Keratinocyte (primary cell): ENCODE data around the gene KBTBD12. TPM values are rescaled to one million over a fixed set of nuclear protein-coding genes. Genes with fewer than 3 reads are reported as not detected.

ENCODE experiments used
- DNase-seq: peaks from one replicate; pipeline ENCODE4 v3.0.0-alpha.2; 2011; ENCODE audit warnings: low read depth, missing footprints, low spot score
- FAIRE-seq: peaks from 2 replicates; lab custom pipeline; 2011; peaks lifted over from hg19 to GRCh38; lab: Jason Lieb, UNC
- H2AFZ ChIP-seq: 2 replicates; pipeline ENCODE4 v1.6.0; 2012; ENCODE audit warnings: low read length, control low read depth, inconsistent platforms; ENCODE audit not compliant: control insufficient read depth
- H3K27ac ChIP-seq: 2 replicates; pipeline ENCODE4 v1.5.1; 2011; ENCODE audit warnings: low read length; ENCODE audit not compliant: control insufficient read depth, insufficient read depth
- H3K27me3 ChIP-seq: 3 replicates; pipeline ENCODE4 v1.6.0; 2011; ENCODE audit warnings: low read length; ENCODE audit not compliant: control insufficient read depth, insufficient read depth; ENCODE audit errors: extremely low read depth
- H3K36me3 ChIP-seq, 2 experiments: 2 replicates in 1 of 2; 3 replicates in 1 of 2; pipeline ENCODE4 v1.5.1; 2011; ENCODE audit warnings: low read length in 2 of 2, mild to moderate bottlenecking in 1 of 2; ENCODE audit not compliant: control insufficient read depth in 2 of 2, insufficient read depth in 2 of 2; ENCODE audit errors: extremely low read depth in 1 of 2
- H3K4me1 ChIP-seq: 3 replicates; pipeline ENCODE4 v1.5.1; 2011; ENCODE audit warnings: low read length; ENCODE audit not compliant: control insufficient read depth, insufficient read depth; ENCODE audit errors: extremely low read depth
- H3K4me2 ChIP-seq: 3 replicates; pipeline ENCODE4 v1.6.0; 2011; ENCODE audit warnings: low read depth, low read length; ENCODE audit not compliant: control insufficient read depth, insufficient read depth; ENCODE audit errors: extremely low read depth
- H3K4me3 ChIP-seq, 3 experiments: fragments of 200-600 bp in 1 of 3; sonication (generic) in 1 of 3; 2 replicates in 2 of 3; 3 replicates in 1 of 3; pipeline ENCODE4 v1.5.1; 2011 to 2016; ENCODE audit warnings: low read length in 3 of 3, mild to moderate bottlenecking in 3 of 3, control low read depth in 2 of 3, inconsistent platforms in 1 of 3, low read depth in 1 of 3, mixed read lengths in 1 of 3, mixed run types in 1 of 3, moderate library complexity in 1 of 3; ENCODE audit not compliant: control insufficient read depth in 2 of 3, insufficient read depth in 2 of 3; ENCODE audit errors: extremely low read depth in 1 of 3
- H3K79me2 ChIP-seq: 2 replicates; pipeline ENCODE4 v1.6.0; 2012; ENCODE audit warnings: low read length; ENCODE audit not compliant: control insufficient read depth, insufficient read depth
- H3K9ac ChIP-seq: 3 replicates; pipeline ENCODE4 v1.6.0; 2011; ENCODE audit warnings: low read length; ENCODE audit not compliant: control insufficient read depth, insufficient read depth; ENCODE audit errors: extremely low read depth
- H3K9me1 ChIP-seq: 3 replicates; pipeline ENCODE4 v1.6.0; 2011; ENCODE audit warnings: low read length; ENCODE audit not compliant: control insufficient read depth, insufficient read depth; ENCODE audit errors: extremely low read depth
- H3K9me3 ChIP-seq: 2 replicates; pipeline ENCODE4 v1.5.1; 2012; ENCODE audit warnings: low read depth, low read length; ENCODE audit not compliant: control insufficient read depth
- H4K20me1 ChIP-seq: 3 replicates; pipeline ENCODE4 v1.6.0; 2011; ENCODE audit warnings: low read length; ENCODE audit not compliant: control insufficient read depth, insufficient read depth; ENCODE audit errors: extremely low read depth
- EZH2 ChIP-seq: IDR thresholded peaks from one replicate; pipeline ENCODE4 v1.6.1; 2012; ENCODE audit warnings: inconsistent platforms, mild to moderate bottlenecking, low read length, moderate library complexity
- dilution Hi-C: fragments of 300-500 bp; cut with MboI; formaldehyde crosslinking; loops from one replicate; pipeline ENCODE4 v1.7.0; 2020; ENCODE audit warnings: low sequenced_read_pairs; ENCODE audit not compliant: extremely low pct_ligation_motif_present
- polyA plus RNA-seq, 5 experiments: library from polyadenylated mRNA; depleted of rRNA in 3 of 5; stranded (reverse) in 3 of 5; stranded (forward) in 1 of 5; unstranded in 1 of 5; fragments of >200 nt; gene quantifications; 1 replicate in 1 of 5; 2 replicates in 3 of 5; 3 replicates in 1 of 5; pipeline versions ENCODE4 v1.2.1 to v1.2.3, GENCODE V29; 2011 to 2012; ENCODE audit warnings: missing spikeins in 2 of 5, low read depth in 1 of 5, low replicate concordance in 1 of 5
- TF ChIP-seq, protein P1 (sequence below), 3 experiments: IDR thresholded peaks in 1 of 3; conservative IDR thresholded peaks in 1 of 3; optimal IDR thresholded peaks in 1 of 3; 2 replicates in 2 of 3; 3 replicates in 1 of 3; pipeline versions ENCODE3 to v1.5.1; 2011; ENCODE audit warnings: low read length in 3 of 3, mild to moderate bottlenecking in 3 of 3, moderate library complexity in 2 of 3, control low read depth in 1 of 3, inconsistent platforms in 1 of 3; ENCODE audit not compliant: insufficient read depth in 2 of 3; ENCODE audit errors: extremely low read depth in 1 of 3

Gene KBTBD12
- polyA plus RNA-seq, 1 donor (not counting 4 experiments of a cell fraction or from before 2014, with no cell fraction given), result not detected

DNA sequence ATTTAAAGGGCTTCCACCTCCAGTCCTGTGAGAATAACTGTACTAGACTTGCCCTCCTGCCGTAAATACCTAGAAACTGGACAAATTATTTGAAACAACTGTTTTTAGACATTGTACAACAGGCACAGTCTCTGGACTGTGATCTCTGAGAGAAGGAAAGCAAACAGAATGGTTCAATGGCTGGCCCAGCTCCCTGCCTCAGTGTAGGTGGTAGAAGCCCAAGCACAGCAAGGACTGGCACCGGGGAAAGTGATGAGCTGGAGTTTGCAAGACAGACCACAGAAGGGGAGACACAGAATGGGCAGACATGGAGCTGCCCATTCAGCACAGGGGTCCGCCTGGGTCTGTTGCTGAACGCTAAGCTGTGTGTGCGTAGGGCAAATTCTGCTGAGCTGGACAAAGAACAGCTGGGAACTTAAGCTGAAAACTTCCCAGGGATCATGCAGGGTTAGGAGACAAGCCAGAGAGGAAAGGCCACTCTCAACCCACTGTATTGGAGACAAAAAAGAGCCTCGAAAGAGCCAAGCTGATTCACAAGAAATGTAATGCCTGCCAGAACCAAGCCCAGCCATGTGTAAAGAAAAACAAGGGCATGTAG is 84.6 kb downstream of the KBTBD12 start:
- FAIRE-seq (no peak), DNase-seq (no peak)
- Histone ChIP-seq H3K27me3 (no peaks in the 10 kb centered on the region), H4K20me1 (no peaks in the 10 kb centered on the region), H3K9ac (no peak overlapping the region), H3K9me1 (no peaks in the 10 kb centered on the region), H3K4me2 (no peak overlapping the region), H3K4me3 (no peak overlapping the region), H3K4me1 (no peaks in the 10 kb centered on the region), H2AFZ (no peak overlapping the region), H3K79me2 (no peaks in the 10 kb centered on the region), H3K9me3 (no peaks in the 10 kb centered on the region), H3K27ac (no peak overlapping the region), H3K36me3 (no peaks in the 10 kb centered on the region)
- dilution Hi-C loops, result no loop called here
- TF ChIP-seq, protein P1, sequence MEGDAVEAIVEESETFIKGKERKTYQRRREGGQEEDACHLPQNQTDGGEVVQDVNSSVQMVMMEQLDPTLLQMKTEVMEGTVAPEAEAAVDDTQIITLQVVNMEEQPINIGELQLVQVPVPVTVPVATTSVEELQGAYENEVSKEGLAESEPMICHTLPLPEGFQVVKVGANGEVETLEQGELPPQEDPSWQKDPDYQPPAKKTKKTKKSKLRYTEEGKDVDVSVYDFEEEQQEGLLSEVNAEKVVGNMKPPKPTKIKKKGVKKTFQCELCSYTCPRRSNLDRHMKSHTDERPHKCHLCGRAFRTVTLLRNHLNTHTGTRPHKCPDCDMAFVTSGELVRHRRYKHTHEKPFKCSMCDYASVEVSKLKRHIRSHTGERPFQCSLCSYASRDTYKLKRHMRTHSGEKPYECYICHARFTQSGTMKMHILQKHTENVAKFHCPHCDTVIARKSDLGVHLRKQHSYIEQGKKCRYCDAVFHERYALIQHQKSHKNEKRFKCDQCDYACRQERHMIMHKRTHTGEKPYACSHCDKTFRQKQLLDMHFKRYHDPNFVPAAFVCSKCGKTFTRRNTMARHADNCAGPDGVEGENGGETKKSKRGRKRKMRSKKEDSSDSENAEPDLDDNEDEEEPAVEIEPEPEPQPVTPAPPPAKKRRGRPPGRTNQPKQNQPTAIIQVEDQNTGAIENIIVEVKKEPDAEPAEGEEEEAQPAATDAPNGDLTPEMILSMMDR (optimal IDR thresholded peaks at IDR 0.05 in 1 of 3, IDR thresholded peaks at IDR 0.05 in 1 of 3, conservative IDR thresholded peaks at IDR 0.05 in 1 of 3; ENCODE audit: extremely low read depth in 1 of 3, insufficient read depth in 2 of 3, low read length in 3 of 3), result no peak
- TF ChIP-seq EZH2, result no peak

DNA sequence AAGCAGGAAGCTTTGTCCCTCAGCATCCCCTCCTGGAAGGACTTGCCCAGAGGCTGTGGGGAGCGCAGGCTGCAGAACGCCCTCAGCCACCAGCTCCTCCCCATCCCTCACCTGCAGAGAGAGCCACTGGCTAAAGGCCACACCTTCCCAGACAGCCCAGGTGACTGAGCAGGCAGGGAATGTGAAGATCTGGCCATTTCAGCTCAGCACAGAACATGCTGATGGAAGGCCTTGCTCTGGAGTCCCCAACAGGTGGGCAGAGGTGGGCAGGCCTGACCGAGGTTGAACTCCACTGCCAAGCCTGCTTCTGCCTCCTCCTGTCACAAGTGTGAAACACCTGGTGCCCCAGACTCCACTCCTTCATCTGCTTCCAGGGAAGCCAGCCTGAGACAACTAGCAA is 86.5 kb downstream of the KBTBD12 start:
- FAIRE-seq (no peak), DNase-seq (no peak)
- Histone ChIP-seq H3K9me1 (no peaks in the 10 kb centered on the region), H2AFZ (no peak overlapping the region), H3K79me2 (no peaks in the 10 kb centered on the region), H3K9ac (no peak overlapping the region), H4K20me1 (no peaks in the 10 kb centered on the region), H3K4me2 (no peak overlapping the region), H3K9me3 (no peaks in the 10 kb centered on the region), H3K27me3 (no peaks in the 10 kb centered on the region), H3K27ac (no peak overlapping the region), H3K36me3 (no peaks in the 10 kb centered on the region), H3K4me1 (no peaks in the 10 kb centered on the region), H3K4me3 (no peak overlapping the region)
- TF ChIP-seq EZH2, result no peak
- TF ChIP-seq, protein P1 (optimal IDR thresholded peaks at IDR 0.05 in 1 of 3, IDR thresholded peaks at IDR 0.05 in 1 of 3, conservative IDR thresholded peaks at IDR 0.05 in 1 of 3; ENCODE audit: extremely low read depth in 1 of 3, insufficient read depth in 2 of 3, low read length in 3 of 3), result no peak
- dilution Hi-C loops, result no loop called here
